HPDE6-E6E7 (cell line): ENCODE measurements around the gene MMRN2.
"Not testable (repeated sequence)": the region's sequence is repeated elsewhere in the genome, so short reads cannot be mapped to it uniquely, and the experiment has no call there.

Experiments
- DNase-seq: peaks from one replicate; pipeline ENCODE4 v3.0.0; 2011; ENCODE audit warnings: missing footprints; ENCODE audit errors: extremely low spot score

The MMRN2 gene

GRCh38 chr10:86957471-86958115 is at the start of gene MMRN2:
Gene MMRN2 (minus strand): TSS chr10:86957615. CDS start chr10:86957541, 74 bp downstream.
- no peak for DNase-seq

- DNase-seq = not testable (repeated sequence)
These were observed 49.7 kb upstream of the MMRN2 start for GRCh38 chr10:87007124-87007523.

GRCh38 chr10:87000491-87000890 is 43.1 kb upstream of the MMRN2 start:
- no peak for DNase-seq

- not testable (repeated sequence) for DNase-seq
These were observed 42.5 kb upstream of the MMRN2 start for GRCh38 chr10:86999802-87000403.

GRCh38 chr10:86992929-86993328 is 35.5 kb upstream of the MMRN2 start:
- DNase-seq = no peak

GRCh38 chr10:86992456-86992855 is 35.0 kb upstream of the MMRN2 start:
- no peak for DNase-seq

GRCh38 chr10:86991362-86991761 is 33.9 kb upstream of the MMRN2 start:
- DNase-seq = not testable (repeated sequence)

GRCh38 chr10:86988520-86988919 is 31.1 kb upstream of the MMRN2 start:
- DNase-seq = no peak

- DNase-seq = not testable (repeated sequence)
These were observed 27.1 kb upstream of the MMRN2 start for GRCh38 chr10:86984498-86984897.

GRCh38 chr10:86981716-86982115 is 24.3 kb upstream of the MMRN2 start:
- DNase-seq = no peak

- not testable (repeated sequence) for DNase-seq
These were observed 23.6 kb upstream of the MMRN2 start for GRCh38 chr10:86981020-86981419.

- no peak for DNase-seq
These were observed 22.6 kb upstream of the MMRN2 start for GRCh38 chr10:86979977-86980448.

- DNase-seq = no peak
These were observed 21.9 kb upstream of the MMRN2 start for GRCh38 chr10:86979296-86979818.

- not testable (repeated sequence) for DNase-seq
These were observed 21.0 kb upstream of the MMRN2 start for GRCh38 chr10:86978457-86978856.

GRCh38 chr10:86976362-86977056 is 19.1 kb upstream of the MMRN2 start:
- no peak for DNase-seq

- DNase-seq = no peak
These were observed 17.1 kb upstream of the MMRN2 start for GRCh38 chr10:86974484-86974883.

GRCh38 chr10:86972613-86973380 is 15.4 kb upstream of the MMRN2 start:
- no peak for DNase-seq

- no peak for DNase-seq
These were observed 14.0 kb upstream of the MMRN2 start for GRCh38 chr10:86971232-86971991.

GRCh38 chr10:86970982-86971231 is 13.5 kb upstream of the MMRN2 start:
- DNase-seq = no peak

- DNase-seq = no peak
These were observed 13.0 kb upstream of the MMRN2 start for GRCh38 chr10:86970162-86970981.
